Lower lobe of right lung (tissue), 2 donors: ENCODE data around the gene ALS2CL. TPM values are rescaled to one million over a fixed set of nuclear protein-coding genes. Genes with fewer than 3 reads are reported as not detected.

ENCODE experiments used
- ATAC-seq, 2 donors: fragments of 200-7000 bp; cut with Tn5 transposase; one replicate each; pipeline ENCODE4 v1.9.1; 2020 to 2022; ENCODE audit warnings: mild to moderate bottlenecking in 2 of 2, moderate library complexity in 2 of 2
- DNase-seq: peaks from one replicate; pipeline ENCODE4 v3.0.0-alpha.2; 2020
- H3K27ac ChIP-seq: fragments of 200-600 bp; one replicate; pipeline ENCODE4 v1.8.0; 2022
- H3K27me3 ChIP-seq: fragments of 200-600 bp; one replicate; pipeline ENCODE4 v1.8.0; 2022; ENCODE audit warnings: low read depth
- H3K36me3 ChIP-seq: fragments of 200-600 bp; one replicate; pipeline ENCODE4 v1.8.0; 2022; ENCODE audit warnings: mild to moderate bottlenecking
- H3K4me1 ChIP-seq: fragments of 200-600 bp; one replicate; pipeline ENCODE4 v1.8.0; 2022
- H3K4me3 ChIP-seq: fragments of 200-600 bp; one replicate; pipeline ENCODE4 v1.8.0; 2022; ENCODE audit warnings: mild to moderate bottlenecking
- H3K9me3 ChIP-seq: fragments of 200-600 bp; one replicate; pipeline ENCODE4 v1.8.0; 2022
- intact Hi-C: fragments of 100-400 bp; cut with DNase I; formaldehyde crosslinking; loops from one replicate; pipeline ENCODE4 v1.11.0; 2022
- total RNA-seq: library from RNA; stranded (reverse); fragmentation: NEBNext Ultra II Directional; extraction: Animal tissue kit (Norgen Biotek cat#: 25700); gene quantifications from one replicate; pipeline ENCODE4 v1.2.1, GENCODE V29; 2021
- TF ChIP-seq, protein P1 (sequence below): fragments of 200-600 bp; IDR thresholded peaks from one replicate; pipeline ENCODE4 v1.8.0; 2022; ENCODE audit warnings: antibody characterized with exemption, mild to moderate bottlenecking
- donor health status: DM: no; HTN: yes; CAD: no; lungs with severe emphysema.

Gene ALS2CL
- total RNA-seq, 1 donor from 2014 or later = 59.7 TPM

DNA sequence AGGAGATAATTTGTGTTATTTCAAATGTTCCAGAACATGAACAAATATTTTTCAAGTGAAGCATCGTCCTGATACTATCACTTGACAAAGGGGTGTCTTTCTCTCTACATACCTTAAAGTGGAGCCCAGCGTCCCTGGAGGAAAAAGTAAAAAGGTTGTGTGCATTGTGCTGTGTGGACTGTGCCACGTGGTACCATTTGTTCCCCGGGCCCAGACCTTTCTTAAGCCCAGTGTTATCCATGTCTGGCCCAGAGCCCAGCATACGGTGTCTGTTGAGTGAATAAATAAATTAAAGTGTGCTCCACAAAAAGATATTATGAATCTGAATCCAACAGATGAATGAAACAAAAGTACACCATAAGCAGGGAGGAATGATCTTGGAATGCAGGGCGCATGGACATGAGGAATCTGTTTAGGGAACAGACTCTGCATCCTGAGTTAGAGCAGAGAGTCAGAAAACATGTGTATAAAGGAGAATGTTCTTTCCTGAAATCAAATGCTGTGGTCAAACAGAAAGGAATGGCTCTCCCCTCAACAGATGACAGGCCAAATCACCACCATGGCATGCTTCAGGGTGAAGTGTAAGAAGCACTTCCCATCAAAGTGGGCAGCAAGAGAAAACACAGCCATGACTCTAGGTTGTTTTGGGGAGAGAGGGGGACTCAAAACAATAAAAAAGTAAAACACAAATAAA, 32.3 kb upstream of the ALS2CL start:
- ATAC-seq (no peak), DNase-seq (no peak)
- no peaks in the 10 kb centered on the region for H3K4me1 ChIP-seq
- H3K9me3 ChIP-seq = no peaks in the 10 kb centered on the region
- intact Hi-C loops = no loop called here
- peaks cover 13% of the 10 kb centered on the region for H3K27me3 ChIP-seq
- H3K4me3 ChIP-seq = no peak overlapping the region
- no peak overlapping the region for H3K27ac ChIP-seq
- TF ChIP-seq, protein P1, sequence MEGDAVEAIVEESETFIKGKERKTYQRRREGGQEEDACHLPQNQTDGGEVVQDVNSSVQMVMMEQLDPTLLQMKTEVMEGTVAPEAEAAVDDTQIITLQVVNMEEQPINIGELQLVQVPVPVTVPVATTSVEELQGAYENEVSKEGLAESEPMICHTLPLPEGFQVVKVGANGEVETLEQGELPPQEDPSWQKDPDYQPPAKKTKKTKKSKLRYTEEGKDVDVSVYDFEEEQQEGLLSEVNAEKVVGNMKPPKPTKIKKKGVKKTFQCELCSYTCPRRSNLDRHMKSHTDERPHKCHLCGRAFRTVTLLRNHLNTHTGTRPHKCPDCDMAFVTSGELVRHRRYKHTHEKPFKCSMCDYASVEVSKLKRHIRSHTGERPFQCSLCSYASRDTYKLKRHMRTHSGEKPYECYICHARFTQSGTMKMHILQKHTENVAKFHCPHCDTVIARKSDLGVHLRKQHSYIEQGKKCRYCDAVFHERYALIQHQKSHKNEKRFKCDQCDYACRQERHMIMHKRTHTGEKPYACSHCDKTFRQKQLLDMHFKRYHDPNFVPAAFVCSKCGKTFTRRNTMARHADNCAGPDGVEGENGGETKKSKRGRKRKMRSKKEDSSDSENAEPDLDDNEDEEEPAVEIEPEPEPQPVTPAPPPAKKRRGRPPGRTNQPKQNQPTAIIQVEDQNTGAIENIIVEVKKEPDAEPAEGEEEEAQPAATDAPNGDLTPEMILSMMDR = no peak
- H3K36me3 ChIP-seq = no peaks in the 10 kb centered on the region

DNA sequence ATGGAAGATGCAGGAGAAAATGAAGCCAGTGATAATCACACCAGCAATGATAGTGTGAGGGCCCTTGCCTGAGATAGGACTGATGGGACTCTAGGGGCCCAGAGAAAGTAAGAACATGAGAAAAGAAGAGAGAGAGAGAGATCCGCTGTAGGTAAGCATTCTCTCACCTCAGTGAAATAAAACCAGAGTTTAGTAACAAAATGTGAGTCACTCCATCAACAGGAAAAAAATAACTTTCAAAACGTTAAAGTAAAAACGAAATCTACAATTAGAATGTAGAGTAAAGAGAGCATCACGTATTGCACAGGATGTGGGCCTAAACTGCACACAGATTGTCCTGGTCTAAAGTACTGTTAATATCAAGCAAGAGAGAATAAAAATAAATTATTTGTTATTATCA, 30.9 kb upstream of the ALS2CL start:
- Histone ChIP-seq H3K36me3 (no peaks in the 10 kb centered on the region), H3K4me3 (no peak overlapping the region), H3K9me3 (no peaks in the 10 kb centered on the region), H3K4me1 (no peaks in the 10 kb centered on the region), H3K27ac (no peak overlapping the region), H3K27me3 (peaks cover 19% of the 10 kb centered on the region)
- TF ChIP-seq, protein P1 = no peak
- intact Hi-C loops = no loop called here
- DNase-seq (no peak), ATAC-seq (no peak)

DNA sequence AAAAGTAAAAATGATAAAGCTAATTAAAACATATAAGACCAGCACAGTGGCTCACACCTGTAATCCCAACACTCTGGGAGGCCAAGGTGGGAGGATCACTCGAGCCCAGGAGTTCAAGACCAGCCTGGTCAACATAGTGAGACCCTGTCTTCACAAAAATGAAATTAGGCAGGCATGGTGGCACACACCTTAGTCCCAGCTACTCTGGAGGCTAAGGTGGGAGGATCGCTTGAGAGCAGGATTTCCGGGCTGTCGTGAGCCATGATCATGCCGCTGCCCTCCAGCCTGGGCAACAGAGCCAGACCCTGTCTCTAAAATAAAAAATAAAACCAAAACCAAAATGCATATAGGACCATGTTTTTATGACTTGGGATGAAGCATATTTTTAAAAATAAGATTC, 29.0 kb upstream of the ALS2CL start:
- no peaks in the 10 kb centered on the region for H3K9me3 ChIP-seq
- peaks cover 20% of the 10 kb centered on the region for H3K27me3 ChIP-seq
- TF ChIP-seq, protein P1 = no peak
- ATAC-seq (no peak), DNase-seq (no peak)
- H3K27ac ChIP-seq = no peak overlapping the region
- intact Hi-C loops = no loop called here
- no peaks in the 10 kb centered on the region for H3K36me3 ChIP-seq
- no peak overlapping the region for H3K4me3 ChIP-seq
- no peaks in the 10 kb centered on the region for H3K4me1 ChIP-seq

DNA sequence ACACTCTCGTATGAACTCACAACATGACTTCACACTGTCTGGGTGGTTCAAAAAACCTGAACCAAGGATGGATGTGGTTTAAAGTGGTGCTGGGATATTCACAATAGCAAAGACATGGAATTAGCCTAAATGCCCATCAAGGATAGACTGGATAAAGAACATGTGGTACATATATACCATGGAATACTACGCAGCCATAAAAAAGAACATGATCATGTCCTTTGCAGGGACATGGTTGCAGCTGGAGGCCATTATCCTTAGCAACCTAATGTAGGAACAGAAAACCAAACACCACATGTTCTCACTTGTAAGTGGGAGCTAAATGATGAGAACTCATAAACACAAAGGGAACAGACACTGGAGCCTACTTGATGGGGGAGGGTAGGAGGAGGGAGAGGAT, 27.5 kb upstream of the ALS2CL start:
- DNase-seq = no peak
- Histone ChIP-seq H3K36me3 (no peaks in the 10 kb centered on the region), H3K9me3 (no peaks in the 10 kb centered on the region), H3K27ac (no peak overlapping the region), H3K4me3 (no peak overlapping the region), H3K27me3 (peaks cover 14% of the 10 kb centered on the region), H3K4me1 (no peaks in the 10 kb centered on the region)
- TF ChIP-seq, protein P1 = no peak
- intact Hi-C loops = no loop called here
- no peak for ATAC-seq

DNA sequence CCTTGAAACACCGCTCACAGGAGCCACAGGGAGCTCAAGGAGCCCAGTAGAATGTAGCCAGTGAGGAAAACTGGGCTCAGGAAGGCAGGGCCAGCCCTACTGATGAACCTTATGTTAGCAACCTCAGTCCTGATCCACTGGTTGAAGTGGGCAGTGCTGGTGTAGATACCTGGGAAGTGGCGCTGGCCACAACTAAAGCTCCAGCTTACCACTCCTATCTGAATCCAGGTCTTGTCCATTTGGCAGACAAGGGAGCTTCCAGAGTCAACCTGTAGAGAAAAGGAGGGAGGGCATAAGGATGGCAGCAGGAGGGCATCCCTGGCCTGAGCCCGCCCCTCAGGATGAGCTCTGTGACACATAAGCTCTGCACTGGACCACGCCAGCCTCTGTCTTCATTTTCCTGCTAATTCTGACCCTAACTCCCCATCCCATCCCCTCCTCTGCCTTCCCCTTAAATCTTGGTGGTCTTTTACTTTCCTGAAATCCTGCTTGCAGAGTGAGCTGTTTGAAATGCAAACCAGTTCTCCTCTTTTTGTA, 26.3 kb upstream of the ALS2CL start:
- H3K4me1 ChIP-seq = no peaks in the 10 kb centered on the region
- H3K9me3 ChIP-seq = no peaks in the 10 kb centered on the region
- DNase-seq (no peak), ATAC-seq (no peak)
- TF ChIP-seq, protein P1 = no peak
- H3K27ac ChIP-seq = no peak overlapping the region
- no peak overlapping the region for H3K4me3 ChIP-seq
- no peaks in the 10 kb centered on the region for H3K36me3 ChIP-seq
- peaks cover 14% of the 10 kb centered on the region for H3K27me3 ChIP-seq
- intact Hi-C loops = no loop called here
